HFF-Myc (cell line): ENCODE data around the gene CRIM1.

Experiments
- DNase-seq: peaks from one replicate; pipeline ENCODE4 v3.0.0-alpha.2; 2011; ENCODE audit warnings: low read depth; ENCODE audit errors: extremely low read depth
- H3K4me3 ChIP-seq: replicated peaks from 2 replicates; pipeline ENCODE4 v1.5.1; 2011; ENCODE audit warnings: low read depth, mild to moderate bottlenecking, control low read depth, low read length
- TF ChIP-seq, protein P1 (sequence below): IDR thresholded peaks from 2 replicates; pipeline ENCODE4 v1.5.1; 2012; ENCODE audit warnings: mild to moderate bottlenecking, low read depth, low read length, control low read depth; ENCODE audit errors: missing control alignments

CRIM1 gene

DNA sequence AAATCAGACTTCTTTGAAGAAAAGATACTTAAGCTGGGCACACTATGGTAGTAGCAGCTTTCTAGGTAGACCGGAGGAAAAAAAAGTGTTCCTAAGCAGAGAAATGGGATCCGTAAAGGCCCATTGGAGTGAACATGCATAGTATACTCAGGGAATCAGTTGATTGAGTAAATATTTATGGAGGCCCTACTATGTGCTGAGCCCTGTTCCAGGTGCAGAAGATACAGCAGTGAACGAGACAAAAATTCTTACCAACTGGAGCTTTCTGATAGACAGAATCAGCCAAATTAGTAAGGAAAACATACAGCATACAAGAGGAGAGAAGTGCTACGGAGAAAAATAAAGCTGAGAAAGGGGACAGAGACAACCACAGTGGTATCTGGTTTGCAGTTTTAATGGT is 28.1 kb downstream of the CRIM1 start:
- no peak overlapping the region for H3K4me3 ChIP-seq
- TF ChIP-seq, protein P1, sequence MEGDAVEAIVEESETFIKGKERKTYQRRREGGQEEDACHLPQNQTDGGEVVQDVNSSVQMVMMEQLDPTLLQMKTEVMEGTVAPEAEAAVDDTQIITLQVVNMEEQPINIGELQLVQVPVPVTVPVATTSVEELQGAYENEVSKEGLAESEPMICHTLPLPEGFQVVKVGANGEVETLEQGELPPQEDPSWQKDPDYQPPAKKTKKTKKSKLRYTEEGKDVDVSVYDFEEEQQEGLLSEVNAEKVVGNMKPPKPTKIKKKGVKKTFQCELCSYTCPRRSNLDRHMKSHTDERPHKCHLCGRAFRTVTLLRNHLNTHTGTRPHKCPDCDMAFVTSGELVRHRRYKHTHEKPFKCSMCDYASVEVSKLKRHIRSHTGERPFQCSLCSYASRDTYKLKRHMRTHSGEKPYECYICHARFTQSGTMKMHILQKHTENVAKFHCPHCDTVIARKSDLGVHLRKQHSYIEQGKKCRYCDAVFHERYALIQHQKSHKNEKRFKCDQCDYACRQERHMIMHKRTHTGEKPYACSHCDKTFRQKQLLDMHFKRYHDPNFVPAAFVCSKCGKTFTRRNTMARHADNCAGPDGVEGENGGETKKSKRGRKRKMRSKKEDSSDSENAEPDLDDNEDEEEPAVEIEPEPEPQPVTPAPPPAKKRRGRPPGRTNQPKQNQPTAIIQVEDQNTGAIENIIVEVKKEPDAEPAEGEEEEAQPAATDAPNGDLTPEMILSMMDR: no peak
- no peak for DNase-seq

DNA sequence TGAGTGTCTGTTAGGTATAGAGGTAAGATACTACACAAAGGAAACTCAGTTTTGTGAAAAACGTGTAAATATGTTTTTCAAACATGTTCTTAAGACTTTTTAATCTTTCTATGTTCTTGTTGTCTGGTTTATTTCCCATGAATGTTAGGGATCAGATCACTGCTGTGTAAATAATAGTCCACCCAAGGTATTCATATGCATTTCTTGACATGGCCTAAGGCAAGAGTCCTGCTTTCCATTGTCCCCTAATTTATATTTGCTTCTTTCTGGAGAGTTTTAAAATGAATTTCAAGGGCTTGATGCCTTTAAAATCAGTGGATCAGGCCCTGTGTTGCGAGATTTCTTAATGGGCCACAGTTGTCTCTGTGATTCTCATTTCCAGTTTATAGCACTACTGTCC is 28.9 kb downstream of the CRIM1 start:
- H3K4me3 ChIP-seq: no peak overlapping the region
- no peak for DNase-seq
- TF ChIP-seq, protein P1: no peak

DNA sequence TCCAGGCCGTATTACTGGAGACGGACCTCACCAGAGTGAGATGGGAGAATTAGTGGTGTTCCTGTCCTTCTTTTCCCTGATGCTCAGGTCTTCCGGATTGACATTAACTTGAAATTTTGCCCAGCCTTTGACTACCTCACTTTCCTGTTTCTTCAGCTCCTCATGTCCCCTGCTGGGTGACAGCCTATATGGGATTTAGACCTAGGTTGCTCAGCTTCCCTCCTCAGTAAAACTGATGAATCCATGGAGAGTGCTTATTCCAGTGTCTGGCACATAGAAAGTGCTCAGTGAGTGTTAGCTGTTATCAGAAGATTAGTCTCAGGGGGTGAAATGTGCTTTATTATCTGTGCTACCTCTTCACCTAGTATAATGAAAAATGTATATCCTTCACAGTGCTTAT is 30.0 kb downstream of the CRIM1 start:
- DNase-seq: no peak
- TF ChIP-seq, protein P1: no peak
- no peak overlapping the region for H3K4me3 ChIP-seq

DNA sequence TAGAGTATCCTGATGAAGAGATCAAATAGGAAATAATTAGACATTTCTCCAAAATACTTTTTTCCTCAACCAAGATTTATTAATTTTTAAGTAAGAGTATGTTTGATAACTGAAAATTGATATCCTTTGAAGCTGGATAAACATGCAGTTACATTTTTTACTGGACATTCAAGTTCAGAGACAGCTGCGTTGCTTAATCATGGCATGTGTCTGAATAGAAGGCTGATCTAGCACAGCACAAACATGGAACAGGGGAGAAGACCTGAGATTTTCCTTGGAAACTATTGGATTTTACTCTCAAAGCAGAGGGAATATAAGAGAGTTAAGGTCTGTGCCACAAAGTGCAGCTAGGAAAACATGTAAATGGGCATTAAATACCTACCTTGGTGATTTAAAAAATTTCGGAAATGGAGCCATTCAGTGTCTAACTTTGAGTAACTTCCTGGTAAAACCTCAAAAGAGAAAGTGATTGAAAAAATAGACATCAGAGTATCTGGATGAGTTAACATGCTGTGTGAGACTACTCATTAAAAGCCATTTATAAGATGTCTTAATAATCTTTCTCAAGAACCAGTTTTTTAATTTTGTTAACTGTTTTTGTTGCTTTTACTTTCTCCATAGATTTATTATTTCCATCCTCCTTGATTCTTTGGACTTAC is 31.8 kb downstream of the CRIM1 start:
- TF ChIP-seq, protein P1: no peak
- H3K4me3 ChIP-seq: no peak overlapping the region
- DNase-seq: no peak

DNA sequence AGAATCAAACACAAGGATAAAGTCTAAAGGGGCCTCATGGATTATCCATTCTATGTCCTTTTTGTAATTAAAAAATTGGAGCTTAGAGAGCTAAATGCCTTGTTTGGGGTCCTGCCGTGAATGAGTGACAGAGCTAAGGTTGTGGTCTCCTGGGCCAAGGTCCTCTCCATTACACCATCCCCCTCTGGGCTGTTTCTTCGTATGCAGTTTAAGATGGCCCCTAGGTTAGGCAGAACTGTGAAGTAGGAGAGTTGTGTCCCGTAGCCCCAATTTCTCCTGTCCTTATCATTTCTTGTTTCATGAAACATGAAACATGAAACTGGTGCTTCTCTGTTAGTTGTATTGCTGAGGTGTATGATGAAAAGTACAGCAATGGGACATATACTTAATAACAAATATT is 32.9 kb downstream of the CRIM1 start:
- TF ChIP-seq, protein P1: no peak
- no peak for DNase-seq

DNA sequence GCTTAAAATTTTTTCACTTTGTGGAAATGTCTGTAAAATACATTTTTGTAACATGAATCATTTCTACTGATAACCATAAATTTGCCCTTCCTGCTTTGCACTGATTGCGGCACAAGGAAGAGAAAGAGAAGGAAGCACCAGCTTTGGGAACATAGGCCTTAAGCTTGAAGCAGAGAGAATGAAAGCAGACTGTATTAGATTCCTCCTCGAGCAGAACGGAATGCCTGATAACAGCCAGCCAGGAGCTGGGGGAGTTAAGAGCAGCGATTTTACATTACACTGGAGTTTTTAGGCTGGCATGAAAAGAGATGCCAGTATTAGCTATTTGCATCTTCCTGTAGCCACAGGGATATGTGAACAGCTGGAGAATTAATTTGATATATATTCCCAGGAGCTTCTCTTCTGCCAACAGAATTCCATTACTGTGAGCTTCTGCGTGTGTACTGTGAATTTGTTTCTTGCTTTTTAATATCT is 33.5 kb downstream of the CRIM1 start:
- no peak for DNase-seq
- TF ChIP-seq, protein P1: no peak
- H3K4me3 ChIP-seq: no peak overlapping the region

More for the DNA sequence above, 32.9 kb downstream of the CRIM1 start:
- H3K4me3 ChIP-seq: no peak overlapping the region

DNA sequence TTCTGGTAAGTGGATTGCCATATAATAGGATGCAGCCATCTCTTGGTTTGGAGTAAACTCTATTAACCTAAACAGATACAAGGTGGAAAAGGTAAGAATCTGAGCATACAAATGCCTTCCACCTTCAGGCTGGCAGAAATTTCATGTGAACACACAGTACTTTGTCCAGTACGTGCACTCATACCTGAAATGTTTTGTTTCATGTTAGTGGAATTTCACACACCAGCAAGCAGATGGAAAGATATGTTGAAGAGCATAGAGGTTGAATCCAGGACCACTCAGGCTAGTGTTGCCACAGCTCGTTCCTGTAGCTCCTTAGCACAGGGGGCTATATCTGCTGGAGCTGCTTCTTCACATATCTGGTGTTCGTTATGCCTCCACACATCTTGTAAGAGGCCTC is 34.0 kb downstream of the CRIM1 start:
- TF ChIP-seq, protein P1: no peak
- DNase-seq: no peak
- H3K4me3 ChIP-seq: no peak overlapping the region
